NCI-H128 (cell line): ENCODE results near the gene COL5A2.

Experiments used
- DNase-seq: peaks from one replicate; lab custom pipeline; 2025; ENCODE audit not compliant: unreplicated experiment; lab: John Stamatoyannopoulos, UW

Gene COL5A2

DNA sequence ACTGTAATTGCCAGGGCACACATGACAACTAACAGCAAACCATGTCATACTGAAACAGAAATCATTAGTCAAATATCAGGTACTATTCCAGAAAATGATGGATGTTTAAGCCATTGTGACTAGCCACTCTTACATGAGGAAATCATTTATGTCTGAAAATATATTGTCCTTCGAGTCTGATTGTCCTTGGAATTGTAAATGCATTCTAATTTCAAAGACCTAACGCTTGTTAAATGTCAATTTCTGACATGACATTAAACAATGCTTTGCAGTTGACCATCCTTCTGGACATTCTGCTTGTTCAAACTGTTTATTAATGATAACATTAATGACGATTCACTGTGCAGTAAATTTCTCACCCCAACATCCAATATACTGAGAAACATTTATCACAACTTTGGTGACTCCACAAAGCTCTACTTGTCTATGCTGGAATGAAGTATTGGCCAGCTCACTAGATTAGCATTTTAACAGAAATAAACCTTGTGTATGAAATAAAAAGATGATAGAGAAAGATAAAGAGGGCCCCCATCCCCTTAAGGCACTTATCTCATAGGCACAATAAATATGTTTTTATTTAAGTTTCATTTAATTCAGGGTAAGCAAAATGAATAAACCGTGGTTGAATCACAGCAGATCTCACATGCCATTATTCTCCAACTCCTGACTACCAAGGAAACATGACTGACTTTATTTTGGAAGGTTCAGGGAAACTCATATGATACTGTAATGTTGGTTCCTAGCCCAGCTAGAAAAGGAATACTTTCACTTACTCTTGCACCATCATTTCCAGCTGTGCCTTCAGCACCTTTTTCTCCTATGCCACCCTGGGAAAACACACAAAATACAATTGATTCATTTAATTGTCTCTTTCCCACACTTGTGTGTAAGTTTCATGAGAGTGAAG lies 123.1 kb downstream of the COL5A2 start:
- no peak for DNase-seq

DNA sequence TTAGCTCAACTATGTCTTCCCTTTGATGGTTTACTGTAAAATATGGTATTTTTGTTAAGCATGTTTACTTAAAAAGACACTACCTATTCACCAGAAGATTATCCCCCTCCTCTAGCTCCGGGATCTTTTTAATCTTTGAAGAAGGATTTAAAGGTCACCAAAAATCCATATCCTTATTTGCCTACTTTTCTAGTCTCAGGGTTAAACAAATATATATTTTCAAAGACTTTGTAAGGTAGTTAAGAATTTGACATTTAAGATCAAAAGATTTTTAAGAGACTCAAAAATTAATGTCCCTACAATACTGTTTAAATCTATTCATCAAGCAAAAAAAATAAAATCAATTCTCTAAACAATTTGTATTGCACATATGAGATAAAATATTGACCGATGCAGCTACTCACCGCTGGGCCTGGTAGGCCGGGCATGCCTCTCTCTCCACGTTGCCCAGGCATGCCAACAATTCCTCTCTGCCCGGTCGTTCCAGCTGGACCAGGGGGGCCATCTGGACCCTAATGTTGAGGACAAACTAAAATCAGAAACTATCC lies 129.3 kb downstream of the COL5A2 start:
- no peak for DNase-seq

DNA sequence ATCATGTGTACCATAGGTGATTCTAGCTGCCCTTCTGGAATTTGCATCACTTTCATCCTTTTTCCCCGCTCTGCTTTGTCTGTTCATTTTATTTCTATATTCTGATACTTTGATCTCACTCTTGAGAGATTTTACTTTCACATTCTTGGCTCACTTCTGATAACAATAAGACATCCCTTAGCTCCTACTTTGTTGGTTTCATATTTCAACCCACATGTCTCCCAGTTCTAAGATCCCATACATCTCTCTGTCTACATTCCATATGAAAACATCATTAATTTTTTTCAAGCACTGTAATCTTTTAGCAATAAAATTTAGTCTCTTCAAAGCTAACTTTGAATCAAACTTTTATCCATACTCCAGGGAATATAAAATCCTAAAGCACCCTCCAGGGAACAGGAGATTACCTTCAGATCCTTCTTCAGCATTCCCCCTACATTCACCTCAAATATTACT lies 129.8 kb downstream of the COL5A2 start:
- DNase-seq: no peak

DNA sequence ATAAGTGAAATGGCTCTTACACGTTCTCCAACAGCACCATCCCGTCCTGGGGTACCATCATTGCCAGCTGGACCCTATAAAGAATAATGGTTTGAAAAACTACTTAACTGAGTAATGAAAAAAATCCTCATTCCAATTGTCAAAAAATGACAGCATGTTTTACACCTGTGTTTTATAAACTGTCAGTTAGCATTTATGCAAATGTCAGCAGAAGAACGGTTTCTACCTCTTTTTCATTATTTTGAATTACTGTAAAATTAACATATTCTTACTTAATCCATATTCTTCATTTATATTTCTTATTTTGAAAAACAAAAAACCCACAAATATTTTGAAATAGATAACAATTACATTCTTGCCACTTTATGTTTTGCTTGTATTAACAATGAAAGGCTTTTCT lies 131.4 kb downstream of the COL5A2 start:
- DNase-seq: no peak

DNA sequence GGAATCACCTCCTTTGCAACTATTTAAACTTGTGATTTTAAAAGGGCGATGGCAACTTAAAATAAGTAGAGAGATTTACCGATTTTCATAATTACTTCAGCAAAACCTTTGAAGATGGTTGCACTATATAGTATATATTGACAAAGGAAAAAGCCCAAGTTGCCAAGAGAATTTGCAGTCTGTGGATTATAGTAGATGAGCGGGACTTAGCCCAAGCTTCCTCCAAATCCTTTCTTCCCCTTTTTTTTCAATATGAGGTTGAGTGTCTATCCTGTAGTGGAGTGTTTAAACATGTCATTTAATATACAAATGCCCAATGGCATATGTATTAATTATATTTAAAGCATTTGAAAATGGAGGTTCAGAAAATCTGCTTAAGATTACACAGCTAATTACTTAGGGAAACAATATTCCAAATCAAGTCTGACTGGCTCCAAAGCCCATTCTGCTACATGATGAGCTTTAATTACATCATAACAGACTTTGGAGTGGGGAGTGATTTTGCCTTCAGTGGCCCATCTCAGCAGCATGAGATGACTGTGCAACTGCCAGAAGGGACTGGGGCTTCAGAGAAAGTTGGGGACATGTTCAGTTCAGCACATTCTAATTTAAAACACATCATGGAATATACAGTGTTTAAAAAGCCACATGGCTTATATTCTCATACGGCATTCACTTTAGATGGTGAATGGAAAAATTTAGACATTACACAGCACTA lies 132.2 kb downstream of the COL5A2 start:
- DNase-seq: no peak

DNA sequence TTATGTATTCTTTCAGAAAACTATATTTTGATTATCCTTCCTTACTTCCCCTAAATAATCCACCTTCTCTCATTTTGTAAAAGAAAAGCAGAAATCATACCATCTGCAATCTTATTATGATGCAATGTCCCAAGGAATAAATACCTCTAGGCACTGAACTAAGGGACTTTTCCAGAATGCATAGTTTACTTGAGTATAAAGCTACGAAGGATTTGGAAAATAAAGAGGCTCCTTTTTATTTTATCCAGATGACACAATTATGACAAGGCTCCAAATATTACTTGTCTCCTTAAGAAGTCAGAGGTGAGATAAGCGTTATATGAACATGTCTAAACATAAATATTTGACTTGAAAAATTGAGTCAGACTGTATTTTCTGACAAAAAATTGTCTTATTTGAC lies 133.2 kb downstream of the COL5A2 start:
- DNase-seq: no peak

DNA sequence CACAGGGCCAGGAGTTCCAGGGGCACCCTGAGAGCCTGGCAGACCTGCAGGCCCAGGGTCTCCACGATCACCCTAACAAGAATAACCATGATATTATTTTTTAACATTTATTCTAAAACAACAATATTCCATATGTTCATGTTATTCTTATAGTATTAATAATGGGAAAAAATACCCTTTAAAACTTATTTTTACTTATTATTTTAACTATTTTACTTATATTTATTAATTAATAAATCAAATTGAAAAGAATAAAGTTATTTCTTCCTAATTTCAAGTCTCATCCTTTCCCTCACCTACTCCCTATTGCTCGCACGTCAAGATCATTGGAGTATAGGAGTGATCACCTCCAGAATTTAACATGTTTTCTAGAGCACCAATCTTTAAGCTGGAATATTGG lies 133.7 kb downstream of the COL5A2 start:
- DNase-seq: no peak

DNA sequence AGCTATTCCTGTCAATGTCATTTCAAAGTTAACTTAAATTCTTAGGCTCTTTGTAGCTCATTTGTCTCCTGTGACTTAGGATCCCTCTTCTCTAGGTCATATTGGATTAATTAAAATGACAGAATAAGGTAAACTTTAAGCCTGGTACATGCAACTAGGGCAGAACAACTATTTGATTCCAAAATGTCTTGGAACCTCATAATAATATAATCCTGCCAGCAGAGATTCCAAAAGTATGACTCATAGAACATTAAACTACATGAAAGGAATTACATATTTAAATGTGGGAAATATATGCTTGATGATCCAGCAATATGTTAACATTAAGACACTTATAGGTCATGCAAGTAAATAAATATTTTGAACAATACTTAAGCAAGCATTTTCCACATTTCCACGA lies 142.0 kb downstream of the COL5A2 start:
- no peak for DNase-seq

DNA sequence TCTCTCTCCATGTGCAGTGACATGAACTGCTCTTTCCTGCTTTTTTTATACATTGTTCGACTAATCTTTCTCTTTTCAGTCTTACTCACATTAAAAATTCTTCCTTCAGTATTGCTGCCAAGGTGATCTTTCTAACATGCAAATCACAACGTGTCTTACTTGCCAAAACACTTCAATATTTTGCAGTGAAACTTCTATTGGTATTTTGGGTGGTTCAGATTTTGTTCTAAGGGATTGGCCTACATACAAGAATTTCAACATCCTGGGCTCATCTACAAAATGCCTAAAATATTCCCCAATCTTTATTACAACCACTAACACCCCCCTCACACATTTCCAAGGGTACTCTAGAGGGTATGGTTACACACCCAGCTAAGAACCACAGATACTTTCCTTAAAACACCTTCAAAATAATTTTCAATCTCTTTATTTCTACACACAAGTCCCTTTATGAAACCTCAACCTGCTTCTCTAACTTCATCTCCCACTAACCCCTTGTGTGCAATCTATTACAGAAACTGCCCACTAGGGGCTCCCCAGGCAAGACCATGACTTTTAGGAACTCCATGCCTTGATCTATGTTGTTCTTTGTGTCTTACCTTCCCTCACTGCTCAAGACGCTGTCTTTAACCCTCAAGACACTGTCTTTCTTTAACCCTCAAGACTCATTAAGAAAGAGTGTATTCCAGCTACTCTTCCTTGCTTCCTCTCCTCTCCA lies 154.5 kb downstream of the COL5A2 start:
- no peak for DNase-seq

DNA sequence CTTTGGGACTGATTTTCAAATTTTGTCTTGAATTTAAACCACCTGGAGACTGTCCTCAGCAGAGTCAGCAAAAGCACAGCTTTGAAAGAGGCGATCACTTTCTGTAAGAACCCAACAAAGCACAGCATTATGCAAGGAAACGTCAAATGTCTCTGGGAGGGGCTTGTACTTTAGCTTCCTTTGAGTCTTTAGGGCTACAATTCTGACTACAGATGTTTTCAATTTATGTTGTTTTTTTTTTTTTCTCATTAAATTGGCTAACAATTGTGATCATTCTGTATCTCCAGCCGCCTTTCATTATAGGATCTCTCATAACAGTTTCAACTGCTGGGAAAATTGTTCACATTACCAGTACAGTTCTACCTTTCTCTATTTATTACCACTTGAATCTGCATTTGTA lies 157.1 kb downstream of the COL5A2 start:
- no peak for DNase-seq

DNA sequence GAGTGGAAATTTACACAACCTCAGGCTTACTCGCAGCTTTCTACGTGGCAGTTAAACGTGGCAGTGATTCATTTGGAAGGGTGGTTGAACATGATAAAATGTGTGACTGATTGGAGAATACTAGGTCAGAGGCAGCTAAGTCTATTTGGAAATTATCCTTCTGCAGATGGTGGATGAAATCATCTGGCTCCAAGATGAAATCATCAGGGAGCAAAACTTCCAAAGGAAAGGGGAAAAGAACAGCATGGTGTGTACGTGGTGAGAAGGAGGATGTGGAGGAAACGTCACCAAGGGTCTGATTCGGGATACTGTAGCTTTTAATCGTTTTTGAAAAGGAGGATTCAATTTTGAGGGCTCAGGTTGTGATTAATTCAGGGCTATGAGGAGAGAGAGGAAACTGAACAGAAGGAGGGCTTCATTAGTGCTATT lies 157.5 kb downstream of the COL5A2 start:
- no peak for DNase-seq

DNA sequence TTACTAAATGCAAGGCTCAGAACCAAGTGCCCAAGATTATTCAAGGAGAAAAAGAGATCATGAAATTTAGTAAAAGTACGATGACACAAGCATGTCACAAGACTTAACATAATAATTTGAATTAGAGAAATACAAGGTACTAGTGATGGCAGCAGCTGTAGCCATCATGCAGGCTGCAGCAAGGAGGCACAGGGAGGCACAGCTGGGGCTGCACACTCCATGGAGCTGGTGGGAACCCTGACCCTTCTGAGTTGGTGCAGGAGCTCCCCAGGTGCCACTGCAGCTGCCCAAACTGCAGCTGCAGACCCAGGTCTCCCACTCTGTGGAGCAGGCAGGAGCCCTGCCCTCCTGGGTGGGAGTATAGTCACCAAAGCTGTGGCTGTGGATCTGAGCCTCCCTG lies 159.4 kb downstream of the COL5A2 start:
- no peak for DNase-seq

DNA sequence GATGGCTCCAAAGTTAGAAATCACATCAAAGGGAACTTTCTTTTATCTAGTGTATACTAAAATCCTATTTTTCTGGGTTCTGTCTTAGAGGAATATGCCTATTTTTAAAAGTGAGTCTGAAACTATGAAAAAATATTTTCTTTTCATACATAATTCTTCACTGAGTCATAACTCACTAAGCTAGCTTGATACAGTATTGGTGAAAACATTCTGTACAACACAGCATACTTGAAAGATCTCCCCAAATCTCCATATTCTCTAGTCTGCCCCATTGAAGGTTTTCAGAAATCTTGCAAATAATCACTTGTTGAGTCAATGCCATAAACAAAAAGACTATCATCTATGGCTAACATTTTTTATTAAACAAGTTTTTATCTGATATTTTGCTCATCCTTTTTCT lies 160.9 kb downstream of the COL5A2 start:
- DNase-seq: no peak

DNA sequence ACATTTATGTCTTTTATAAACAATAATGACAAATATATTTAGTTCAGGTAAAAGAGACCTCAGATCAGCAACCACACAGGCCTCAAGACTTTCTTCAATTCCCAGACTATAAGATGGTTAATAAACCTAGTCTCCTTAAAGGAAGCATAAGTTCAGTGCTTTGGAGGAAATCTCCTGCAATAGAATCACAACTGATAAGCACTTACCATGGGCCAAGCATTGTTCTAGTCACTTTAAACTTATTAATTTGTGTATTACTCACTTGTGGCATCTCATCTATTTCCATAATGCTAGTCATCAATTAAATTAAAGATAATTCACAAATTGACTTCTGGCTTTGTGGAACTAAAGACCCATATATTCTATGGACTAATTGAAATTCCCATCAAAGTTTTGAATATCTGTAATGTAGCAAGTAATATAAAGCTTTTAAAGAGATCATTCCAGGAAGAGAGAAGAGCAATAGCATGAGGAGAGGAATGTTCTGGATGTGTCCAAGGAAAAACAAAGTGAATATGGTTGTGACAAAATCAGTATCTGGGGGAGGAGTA lies 163.2 kb downstream of the COL5A2 start:
- DNase-seq: no peak

DNA sequence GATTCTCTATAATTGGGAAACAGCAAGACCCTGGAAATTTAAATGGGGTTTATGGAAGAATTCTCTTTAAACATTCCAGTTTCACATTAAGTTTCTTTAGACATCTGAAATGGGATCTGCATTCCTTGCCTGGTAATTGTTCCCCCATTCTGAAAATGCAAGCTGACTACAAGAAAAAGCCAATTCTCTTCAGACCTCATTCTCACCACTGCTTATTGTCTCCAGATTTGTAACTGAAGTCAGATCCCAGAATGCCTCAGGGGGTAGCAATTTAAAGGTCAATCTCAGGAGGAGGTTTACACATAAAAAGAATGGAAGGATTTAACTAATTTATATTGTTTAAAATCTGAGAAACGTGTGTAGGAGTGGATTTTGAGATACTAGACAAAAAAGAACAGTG lies 164.2 kb downstream of the COL5A2 start:
- DNase-seq: no peak

DNA sequence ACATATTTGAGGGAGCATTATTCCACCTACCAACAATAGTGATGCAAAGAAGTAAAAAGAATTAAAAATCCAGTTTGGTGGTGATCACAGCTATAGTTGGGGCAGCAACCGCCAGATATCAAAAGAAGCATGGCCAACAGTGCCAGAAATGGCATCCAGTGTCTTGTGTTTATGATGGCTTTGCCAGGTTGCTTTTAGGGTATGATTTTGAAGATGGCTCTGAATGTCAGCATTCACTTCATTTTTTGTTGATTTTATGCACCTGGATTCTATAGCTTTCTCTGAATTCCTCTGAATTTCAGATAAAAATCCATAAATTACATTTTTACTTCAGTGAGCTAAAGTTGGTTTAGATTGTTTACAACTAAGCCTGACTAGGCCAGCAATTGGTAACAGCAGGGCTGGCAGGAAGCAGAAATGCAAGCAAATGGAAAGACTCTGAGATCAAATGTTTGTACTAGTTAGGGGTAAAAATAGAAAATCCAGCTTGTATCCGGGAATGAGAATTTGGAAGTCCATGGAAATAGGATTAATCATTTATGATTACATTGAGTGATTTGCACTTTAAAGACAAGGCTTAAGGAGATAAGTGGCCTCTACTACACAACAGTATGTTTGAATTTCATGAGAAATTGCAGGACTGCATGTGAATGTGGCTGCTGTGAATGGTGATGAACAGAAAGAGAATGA lies 165.0 kb downstream of the COL5A2 start:
- no peak for DNase-seq

DNA sequence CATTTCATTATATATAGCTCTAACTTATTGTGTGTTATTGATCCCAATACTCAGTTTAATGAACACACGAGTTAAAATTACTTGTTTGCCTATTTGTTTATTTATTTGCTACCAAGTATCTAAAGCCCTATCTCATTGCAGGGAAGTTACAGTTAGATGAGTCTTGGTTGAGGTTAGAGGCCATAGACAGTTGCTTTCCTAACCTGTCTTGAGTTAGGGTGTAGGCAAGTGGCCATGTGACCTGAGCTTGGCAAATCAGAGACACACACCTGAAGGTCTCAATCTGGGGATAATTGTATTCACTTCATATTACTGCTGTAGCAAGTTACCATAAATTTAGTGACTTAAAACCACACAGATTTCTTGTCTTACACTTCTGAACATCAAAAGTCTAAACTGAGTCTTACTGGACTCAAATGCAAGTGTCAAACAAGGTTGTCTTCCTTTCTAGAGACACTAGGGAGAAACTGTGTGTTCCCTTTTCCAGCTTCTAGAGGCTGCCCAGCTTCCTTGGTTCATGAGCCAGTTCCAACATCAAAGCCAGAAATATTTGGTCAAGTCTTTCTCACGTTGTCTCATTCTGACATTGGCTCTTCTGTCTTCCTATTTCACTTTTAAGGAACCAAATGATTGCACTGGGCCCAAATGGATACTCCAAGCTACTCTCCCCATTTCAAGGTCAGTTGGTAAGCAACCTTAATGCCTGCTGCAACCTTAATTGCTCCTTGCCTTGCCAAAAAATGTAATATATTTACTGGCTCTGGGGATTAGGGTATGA lies 165.7 kb downstream of the COL5A2 start:
- DNase-seq: no peak

DNA sequence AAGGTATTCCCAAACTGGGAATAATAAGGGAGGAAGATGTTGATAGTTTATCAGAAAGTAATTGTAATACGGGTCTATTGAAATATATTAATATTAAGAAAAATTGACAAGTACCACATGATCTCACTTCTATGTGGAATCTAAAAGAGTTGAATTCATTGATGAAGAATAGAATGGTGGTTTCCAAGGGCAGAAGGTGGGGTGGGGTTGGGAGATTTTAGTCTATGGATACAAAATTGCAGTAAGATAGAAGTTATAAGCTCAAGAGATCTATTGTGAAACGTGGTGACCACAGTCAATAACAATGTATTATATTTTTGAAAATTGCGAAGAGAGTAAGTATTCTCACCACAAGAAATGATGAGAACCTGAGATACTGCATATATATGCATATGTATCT lies 166.5 kb downstream of the COL5A2 start:
- no peak for DNase-seq

DNA sequence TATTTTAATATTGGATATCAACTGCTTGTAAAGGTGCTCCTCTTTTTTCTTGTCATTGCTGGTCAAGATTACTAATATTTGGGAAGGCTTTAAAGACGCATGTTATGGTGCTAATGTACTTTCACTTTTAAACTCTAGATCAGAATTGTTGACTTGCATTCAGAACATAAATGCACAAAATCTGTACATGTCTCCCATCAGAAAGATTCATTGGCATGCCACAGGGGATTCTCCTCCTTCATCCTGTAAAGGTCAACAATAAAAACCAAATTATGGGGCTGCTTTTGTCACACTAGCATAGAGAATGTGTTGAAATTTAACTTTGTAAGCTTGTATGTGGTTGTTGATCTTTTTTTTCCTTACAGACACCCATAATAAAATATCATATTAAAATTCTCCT lies 167.2 kb downstream of the COL5A2 start:
- no peak for DNase-seq

DNA sequence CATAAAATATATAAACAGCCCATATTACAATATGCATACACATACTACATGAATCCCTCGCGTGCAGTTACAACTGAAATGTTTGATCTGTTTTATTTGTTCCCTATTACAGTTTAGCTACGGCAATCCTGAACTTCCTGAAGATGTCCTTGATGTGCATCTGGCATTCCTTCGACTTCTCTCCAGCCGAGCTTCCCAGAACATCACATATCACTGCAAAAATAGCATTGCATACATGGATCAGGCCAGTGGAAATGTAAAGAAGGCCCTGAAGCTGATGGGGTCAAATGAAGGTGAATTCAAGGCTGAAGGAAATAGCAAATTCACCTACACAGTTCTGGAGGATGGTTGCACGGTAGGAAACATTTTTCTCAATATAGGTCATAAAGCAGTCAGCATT lies 169.0 kb downstream of the COL5A2 start:
- no peak for DNase-seq
